Measurements from ENCODE around the gene C15orf61.

DNA sequence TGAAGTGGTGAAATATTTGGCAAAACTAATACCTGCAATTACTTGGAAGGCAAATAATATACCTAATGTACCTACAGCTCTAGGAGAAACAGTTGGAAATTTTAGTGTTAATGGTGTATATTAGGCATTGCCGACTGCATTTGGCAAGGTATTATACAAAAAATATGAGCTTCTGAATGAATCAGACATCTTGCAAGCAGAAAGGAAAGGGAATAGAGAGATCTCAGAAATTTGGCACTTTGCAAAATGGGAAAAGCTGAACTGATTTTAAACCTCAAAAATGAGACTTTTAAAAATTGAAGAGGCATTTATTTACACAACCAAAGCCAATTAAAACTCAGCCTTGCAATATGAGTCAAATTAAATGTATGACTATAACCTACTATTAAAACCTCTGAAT, 40.2 kb upstream of the C15orf61 start:
- TF ChIP-seq, protein P1, sequence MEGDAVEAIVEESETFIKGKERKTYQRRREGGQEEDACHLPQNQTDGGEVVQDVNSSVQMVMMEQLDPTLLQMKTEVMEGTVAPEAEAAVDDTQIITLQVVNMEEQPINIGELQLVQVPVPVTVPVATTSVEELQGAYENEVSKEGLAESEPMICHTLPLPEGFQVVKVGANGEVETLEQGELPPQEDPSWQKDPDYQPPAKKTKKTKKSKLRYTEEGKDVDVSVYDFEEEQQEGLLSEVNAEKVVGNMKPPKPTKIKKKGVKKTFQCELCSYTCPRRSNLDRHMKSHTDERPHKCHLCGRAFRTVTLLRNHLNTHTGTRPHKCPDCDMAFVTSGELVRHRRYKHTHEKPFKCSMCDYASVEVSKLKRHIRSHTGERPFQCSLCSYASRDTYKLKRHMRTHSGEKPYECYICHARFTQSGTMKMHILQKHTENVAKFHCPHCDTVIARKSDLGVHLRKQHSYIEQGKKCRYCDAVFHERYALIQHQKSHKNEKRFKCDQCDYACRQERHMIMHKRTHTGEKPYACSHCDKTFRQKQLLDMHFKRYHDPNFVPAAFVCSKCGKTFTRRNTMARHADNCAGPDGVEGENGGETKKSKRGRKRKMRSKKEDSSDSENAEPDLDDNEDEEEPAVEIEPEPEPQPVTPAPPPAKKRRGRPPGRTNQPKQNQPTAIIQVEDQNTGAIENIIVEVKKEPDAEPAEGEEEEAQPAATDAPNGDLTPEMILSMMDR (IDR thresholded peaks at IDR 0.05), result no peak
- TF ChIP-seq JUNB (IDR thresholded peaks at IDR 0.05) (no peak), POLR2A (IDR thresholded peaks at IDR 0.05; ENCODE audit: low read length) (no peak), BHLHE40 (IDR thresholded peaks at IDR 0.05; ENCODE audit: low read depth, low read length) (no peak)
